Measurements from ENCODE around the gene METTL6.
"Not testable (repeated sequence)": the region's sequence is repeated elsewhere in the genome, so short reads cannot be mapped to it uniquely, and the experiment has no call there.

The METTL6 gene

DNA sequence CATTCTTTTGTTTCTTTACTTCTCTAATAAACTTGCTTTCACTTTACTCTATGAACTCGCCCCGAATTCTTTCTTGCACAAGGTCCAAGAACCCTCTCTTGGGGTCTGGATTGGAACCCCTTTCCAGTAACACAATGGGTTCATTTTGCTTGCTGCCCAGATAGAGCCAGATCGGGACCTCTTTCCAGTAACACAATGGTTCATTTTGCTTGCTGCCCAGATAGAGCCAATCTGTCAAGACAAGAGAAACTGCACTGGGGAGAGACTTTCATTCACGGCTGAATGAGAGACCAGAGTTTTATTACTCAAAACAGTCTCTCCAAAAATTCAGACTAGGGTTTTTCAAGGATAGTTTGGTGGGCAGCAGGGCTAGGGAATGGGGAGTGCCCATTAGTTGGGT, 25.4 kb downstream of the METTL6 start:
- no peak for DNase-seq

DNA sequence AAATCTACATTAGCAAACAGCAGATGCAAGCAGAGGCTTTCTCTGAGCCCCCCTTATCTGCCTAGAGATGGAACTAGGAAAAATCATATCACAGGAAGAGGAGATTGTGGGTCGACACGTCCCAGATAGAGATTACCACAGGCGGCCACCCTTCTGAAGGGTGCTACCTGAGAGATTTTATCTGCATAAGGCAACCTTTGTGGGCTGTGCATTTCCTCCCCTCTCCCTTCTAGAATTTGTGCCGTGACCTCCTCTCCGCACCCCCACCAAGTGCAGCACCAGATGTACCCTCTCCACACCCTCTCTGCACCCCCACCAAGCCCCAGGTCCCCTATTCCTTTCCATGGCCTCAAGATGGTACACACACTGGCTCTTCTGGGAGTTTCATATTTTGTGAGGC, 27.4 kb downstream of the METTL6 start:
- DNase-seq, result no peak

DNA sequence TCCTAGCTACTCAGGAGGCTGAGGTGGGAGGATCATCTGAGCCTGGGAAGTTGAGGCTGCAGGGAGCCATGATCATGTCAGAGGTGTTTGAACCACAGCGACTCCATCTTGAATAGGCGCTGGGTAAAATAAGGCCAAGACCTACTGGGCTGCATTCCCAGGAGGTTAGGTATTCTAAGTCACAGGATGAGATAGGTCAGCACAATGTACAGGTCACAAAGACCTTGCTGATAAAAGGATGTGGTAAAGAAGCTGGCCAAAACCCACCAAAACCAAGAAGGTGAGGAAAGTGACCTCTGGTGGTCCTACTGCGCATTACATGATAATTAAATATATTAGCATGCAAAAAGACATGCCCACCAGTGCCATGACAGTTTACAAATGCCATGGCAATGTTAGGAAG, 28.6 kb downstream of the METTL6 start:
- not testable (repeated sequence) for DNase-seq

DNA sequence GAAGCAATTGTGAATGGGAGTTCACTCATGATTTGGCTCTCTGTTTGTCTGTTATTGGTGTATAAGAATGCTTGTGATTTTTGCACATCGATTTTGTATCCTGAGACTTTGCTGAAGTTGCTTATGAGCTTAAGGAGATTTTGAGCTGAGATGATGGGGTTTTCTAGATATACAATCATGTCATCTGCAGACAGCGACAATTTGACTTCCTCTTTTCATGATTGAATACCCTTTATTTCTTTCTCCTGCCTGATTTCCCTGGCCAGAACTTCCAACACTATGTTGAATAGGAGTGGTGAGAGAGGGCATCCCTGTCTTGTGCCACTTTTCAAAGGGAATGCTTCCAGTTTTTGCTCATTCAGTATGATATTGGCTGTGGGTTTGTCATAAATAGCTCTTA, 34.1 kb downstream of the METTL6 start:
- DNase-seq, result not testable (repeated sequence)

DNA sequence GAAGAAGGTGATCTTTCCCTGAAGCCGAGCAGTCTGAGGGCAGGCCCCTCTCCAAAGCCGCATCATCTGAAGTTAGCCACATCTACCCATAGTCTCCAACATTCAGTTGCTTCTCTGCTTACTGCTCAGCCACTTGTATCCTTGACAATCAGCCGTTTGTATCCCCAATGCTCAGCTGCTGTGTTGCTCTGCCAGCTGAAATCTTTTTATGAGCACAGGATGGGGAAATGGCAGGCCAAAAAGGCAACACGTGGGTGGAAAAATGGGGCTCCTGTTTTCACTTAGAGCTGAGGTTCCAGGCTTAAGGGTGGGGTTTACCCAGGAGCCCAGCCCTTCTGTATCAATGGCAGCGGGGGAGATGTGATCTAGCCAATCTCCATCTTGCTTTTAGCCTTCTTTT, 36.3 kb downstream of the METTL6 start:
- DNase-seq, result no peak

DNA sequence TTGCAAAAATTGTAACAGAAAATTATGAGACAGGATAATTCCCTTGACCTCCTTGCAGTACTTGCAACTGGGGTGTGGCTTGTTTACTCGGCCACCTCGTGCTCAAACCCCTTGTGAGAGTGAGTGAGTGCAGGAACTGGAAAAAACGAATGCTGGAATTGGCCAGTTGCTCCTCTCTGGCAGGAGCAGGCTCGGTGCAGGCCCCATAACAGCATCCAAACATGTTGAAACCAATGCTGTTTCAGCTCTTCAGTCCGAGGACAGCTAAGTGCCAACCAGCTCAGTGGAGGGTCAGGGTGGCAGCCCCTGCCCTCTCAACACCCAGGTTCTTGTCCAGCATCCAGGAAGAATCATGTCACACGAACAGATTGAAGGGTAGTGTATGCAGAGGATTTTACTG, 36.9 kb downstream of the METTL6 start:
- DNase-seq, result no peak

DNA sequence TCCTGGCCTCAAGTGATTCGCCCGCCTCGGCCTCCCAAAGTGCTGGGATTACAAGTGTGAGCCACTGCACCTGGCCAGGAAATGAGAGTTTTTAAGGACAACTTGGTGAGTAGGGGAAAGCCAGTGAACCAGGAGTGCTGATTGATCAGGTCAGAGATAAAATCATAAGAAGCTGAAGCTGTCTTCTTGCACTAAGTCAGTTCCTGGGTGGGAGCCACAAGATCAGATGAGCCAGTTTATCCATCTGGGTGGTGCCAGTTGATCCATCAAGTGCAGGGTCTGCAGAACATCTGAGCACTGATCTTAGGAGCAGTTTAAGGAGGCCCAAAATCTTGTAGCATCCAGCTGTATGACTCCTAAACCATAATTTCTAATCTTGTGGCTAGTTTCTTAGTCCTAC, 39.0 kb downstream of the METTL6 start:
- not testable (repeated sequence) for DNase-seq

DNA sequence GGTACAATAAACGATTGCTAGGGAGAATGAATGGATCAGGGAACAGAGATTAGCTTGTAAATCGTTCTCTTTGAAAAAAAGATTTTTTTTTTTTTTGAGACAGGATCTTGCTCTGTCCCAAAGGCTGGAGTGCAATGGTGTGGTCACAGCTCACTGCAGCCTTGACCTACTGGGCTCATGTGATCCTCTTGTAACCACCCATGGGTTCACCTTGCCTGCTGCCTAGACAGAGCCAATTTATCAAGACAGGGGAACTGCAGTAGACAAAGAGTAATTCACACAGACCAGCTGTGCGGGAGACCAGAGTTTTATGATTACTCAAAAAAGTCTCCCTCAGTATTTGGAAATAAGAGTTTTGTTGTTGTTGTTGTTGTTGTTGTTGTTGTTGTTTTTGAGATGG, 39.6 kb downstream of the METTL6 start:
- DNase-seq, result no peak

DNA sequence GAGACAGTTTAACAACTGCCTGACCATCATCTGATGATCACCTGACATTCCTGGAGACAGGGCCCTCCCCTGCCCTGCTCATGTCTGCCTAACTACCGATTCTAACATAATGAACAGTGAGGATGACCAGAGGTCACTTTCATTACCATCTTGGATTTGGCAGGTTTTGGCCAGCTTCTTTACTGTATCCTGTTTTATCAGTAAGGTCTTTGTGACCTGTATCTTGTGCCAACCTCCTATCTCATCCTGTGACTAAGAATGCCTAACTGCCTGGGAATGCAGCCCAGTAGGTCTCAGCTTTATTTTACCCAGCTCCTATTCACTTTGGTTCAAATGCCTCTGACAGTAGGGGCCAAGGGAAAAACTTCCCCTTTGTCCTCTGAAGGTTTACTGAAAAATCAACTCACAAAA, 40.2 kb downstream of the METTL6 start:
- no peak for DNase-seq

DNA sequence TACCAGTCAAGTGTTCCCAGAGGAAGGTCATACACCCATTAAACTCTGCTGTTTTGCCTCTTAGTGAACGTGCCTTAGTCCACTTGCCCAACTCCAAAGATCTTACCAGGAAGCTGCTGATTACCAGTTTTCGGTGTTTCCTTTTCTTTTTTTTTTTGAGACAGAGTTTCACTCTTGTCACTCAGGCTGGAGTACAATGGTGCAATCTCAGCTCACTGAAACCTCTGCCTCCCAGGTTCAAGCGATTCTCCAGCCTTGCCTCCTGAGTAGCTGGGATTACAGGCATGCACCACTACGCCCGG, 40.7 kb downstream of the METTL6 start:
- not testable (repeated sequence) for DNase-seq

DNA sequence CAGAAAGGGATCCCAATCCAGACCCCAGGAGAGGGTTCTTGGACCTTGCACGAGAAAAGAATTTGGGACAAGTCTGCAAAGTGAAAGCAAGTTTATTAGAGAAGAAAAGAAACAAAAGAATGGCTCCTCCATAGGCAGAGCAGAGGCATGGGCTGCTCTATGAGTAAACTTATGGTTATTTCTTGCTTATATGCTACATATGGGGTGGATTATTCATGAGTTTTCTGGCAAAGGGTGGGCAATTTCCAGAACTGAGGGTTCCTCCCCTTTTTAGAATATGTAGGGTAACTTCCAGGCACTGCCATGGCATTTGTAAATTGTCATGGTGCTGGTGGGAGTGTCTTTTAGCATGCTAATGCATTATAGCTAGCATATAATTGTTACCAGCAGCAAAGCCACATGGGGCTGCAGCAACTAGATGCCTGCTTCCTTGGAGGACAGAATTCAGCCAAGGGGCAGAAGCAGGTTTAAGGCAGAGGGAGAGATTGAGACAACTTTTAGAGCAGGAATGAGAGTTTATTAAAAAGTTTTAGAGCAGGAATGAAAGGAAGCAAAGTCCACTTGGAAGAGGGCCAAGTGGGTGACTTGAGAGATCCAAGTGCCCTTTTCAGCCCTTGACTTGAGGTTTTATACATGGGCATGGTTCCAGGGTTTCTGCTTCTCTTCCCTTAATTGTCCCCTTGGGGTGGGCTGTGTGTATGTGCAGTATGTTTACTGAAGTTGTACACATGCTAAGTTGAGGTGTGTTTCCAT, 41.3 kb downstream of the METTL6 start:
- no peak for DNase-seq

DNA sequence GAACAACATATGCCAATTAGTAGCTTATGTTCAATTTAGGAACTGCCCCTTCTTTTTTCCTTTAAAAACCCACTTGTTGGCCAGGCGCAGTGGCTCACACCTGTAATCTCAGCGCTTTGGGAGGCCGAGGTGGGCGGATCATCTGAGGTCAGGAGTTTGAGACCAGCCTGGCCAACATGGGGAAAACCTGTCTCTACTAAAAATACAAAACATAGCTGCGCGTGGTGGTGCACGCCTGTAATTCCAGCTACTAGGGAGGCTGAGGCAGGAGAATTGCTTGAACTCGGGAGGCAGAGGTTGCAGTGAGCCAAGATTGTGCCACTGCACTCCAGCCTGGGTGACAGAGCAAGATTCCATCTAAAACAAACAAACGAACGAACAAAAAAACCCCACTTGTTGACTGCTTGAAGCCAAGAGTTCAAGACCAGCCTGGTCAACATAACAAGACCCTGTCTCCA, 42.1 kb downstream of the METTL6 start:
- not testable (repeated sequence) for DNase-seq

DNA sequence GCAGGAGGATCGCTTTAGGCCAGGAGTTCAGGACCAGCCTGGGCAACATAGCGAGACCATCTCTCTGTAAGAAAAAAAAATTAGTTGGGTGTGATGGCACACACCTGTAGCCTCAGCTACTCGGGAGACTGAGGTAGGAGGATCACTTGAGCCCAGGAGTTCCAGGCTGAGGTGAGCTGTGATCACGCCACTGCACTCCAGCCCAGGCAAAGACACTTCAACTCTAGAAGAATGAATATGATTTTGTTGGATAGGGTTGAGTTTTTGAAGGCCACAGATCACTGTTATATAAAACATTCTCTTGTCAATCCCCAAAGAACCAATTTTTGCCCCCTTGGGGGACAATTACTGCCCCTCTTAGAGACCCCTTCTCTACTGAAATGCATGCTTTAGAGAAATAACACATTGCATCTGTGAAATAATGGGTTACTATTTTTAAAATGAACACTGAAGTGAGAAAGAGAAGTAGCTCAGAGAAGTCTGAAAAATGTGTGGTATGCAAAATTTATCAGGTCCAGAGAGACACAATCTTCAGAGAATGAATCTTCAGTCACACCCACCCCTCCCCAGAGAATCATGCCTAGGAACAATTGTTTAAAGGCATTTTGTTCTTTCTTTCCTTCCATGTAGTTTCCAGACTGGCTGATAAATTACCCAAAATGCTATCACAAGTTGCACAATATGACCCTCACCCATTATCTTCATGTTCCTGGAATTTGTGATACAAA, 42.7 kb downstream of the METTL6 start:
- no peak for DNase-seq

DNA sequence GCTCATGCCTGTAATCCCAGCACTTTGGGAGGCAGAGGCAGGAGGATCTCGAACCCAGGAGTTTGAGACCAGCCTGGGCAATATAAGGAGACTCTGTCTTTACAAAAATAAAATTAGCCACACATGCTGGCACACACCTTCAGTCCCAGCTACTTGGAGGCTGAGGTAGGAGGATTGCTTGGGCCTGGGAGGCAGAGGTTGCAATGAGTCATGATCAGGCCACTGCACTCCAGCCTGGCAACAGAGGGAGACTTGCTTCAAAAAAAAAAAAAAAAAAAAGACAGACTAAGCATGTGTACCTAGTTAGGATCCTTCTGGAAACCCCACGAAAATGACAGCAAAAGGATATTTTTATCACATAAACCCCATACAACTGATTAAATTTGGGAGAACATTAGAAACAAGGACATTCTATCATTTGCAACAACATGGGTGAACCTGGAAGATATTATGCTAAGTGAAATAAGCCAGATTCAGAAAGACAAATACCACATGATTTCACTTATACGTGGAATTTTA, 44.9 kb downstream of the METTL6 start:
- no peak for DNase-seq

DNA sequence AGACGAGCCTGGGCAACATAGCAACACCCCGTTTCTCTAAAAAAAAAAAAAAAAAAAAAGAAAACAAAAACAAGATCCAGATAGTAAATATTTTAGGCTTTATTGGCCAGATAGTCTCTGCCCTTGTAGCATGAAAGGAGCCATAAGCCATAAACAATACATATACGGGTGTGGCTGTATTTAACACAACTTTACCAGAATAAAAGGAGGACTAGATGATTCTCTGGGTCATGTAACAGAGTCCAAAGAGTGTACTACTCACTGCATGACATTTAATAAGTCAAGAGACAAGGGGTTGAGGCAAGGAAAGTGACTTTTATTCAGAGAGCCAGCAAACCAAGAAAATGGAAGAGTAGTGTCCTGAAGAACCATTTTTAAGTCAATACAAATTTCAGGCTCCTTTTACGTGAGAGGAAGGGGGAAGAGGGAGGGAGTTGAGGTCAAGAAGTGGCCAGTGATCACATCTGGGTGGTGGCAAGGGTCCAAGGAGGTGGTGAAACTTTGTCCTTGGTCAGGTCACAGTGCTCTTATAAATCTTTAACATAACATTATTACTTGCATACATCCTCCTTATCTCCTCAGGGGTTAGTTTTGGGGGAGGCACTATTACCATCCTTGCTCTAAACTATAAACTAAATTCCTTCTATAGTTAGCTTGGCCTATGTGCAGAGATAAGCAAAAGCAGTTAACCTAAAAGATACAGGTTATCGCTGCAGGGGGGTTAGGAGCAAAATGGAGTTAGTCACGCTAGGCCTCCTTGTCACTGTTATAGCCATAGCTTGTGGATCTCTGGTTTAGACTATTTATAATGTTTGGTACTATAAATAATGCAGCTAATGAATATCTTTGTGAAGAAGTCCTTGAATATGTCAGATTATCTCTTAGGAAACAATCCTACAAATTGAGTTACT, 46.1 kb downstream of the METTL6 start:
- DNase-seq, result no peak

DNA sequence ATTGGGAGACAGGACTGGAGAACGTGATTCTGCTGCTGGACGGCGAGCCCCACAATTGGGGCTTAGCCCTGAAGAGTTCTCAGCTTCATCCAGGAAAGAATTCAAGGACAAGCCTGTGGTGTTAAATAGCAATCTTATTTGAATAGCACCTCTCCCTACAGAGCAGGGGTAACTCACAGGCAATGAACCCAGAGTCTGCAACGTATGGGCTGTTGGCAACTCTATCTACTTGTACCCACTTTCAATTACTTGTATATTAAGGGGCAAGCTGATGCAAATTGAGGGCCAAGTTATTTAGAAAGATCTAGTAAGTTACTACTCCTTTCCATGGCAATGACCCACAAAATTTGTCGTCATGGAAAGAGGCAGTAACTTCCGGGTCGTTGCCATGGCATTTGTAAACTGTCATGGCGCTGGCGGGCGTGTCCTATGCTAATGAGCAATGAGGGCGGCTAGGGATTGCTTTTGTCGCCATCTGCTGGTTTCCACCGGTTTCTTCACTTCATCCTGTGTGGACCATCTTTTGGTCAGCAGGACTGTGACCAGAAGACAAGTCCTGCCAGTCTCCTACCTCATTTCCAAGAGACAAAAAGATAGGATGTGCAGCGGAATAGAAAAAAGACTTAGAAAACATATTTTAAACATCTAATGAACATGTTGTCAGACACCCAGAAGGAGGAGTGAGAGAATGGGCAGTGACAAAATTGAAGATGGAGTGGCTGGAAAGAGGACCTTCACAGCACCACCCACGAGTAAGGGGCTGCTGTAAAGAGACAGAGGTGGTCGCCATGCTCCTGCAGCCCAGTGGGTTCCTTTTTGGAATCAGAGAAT, 49.2 kb downstream of the METTL6 start:
- DNase-seq, result peak; percentile 83

DNA sequence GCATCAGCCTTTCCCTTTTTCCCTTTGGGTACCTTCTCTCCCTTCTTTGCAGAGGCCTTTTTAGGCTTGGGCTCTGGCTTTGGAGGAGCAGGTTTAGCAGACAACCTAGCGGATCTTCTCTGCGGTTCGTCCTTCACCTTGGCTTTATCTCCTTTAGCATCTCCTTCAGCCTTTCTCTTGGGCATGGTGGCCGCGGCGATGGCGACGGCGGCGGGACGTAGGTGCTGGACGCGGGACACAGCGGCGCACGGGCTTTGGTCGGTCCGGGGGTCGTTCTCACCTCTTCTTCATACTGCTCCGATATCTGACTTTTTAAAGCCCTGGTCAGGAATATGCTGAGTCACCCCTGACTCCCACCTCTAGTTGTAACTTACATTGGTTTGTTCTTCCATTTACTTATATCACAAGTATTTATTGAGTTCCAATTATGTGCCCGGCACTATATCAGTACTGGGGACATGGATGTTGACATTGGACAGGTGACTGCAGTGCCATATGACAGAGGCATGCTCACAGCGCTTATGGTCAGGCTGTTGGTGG, 51.8 kb downstream of the METTL6 start:
- no peak for DNase-seq

DNA sequence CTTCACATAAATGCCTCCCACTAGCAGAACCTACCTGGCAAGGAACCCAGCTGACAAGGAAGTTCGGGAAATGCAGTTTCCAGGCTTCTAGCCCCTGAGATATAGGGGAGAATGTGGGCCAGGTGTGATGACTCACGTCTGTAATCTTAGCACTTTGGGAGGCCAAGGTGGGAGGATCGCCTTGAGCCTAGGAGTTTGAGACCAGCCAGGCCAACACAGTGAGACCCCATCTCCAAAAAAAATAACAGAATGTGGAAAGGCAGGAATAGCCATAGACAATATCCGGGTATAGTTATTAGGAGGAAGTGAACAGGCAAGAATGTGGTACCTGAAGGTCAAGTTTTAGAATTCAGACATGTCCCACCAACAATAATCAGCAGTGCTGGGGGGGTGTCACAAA, 54.4 kb downstream of the METTL6 start:
- no peak for DNase-seq

DNA sequence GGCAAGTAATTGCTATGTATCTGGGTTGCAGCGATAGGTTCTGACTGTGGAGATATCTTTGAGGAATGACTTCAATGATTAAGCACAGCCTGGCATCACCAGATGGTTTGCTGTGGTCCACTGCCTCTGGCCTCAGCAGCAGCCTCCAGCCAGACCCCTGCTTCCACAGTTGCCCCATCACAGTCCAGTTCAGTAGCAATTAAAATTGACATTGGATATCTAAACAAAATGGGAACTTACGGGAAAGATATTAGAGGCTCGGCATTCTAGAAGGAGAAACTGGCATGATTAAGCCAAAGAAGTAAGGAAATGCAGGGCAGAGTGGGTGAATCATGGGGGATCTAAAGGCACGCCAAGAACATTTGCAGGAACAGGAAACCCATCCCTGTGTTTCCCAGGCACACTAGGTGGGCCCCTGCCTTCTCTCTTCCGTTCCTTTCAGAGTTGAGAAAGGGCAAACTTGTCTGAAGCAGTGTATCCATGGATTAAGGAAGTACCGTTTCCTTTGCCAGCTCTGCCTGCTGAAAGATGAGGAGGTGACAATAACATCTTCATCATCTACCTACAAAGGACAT, 58.7 kb downstream of the METTL6 start:
- DNase-seq, result no peak

DNA sequence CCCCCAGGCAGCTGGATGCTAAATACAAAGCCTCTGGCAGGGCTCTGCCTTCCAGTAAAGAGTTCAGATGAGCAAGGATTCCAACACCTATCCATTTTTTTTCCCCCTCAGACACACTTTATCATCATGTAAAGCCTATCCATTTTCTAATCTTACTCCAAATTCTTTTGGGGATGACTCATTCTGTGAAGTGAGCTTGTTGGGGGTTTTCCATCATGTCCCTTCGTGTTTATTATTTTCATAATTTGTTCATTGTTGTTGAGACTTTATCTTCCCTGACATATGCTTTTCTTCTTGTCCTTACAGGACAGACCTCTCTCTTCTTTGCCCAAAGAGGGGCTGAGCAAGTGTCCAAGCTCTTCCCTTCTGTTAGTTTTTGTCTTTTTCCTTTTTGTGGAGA, 60.3 kb downstream of the METTL6 start:
- no peak for DNase-seq

DNA sequence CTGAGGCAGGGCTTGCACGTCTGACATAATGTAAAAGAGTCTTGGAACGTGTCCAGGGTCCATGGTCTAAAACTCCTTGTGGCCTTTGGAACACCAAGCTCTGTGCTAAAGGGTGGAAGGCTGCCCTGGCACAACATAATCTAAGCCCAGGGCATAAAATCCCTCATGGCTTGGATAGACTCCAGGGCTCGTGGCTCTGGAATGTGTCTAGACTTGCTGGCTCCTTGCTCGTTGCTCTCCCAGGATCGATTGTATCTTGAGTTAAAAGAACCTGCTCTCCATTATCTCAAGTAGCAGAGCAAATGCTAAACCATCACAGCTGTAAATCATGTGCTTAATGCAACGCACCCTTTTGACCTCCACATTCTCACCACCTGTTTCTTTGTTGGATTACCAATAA, 63.3 kb downstream of the METTL6 start:
- DNase-seq, result not testable (repeated sequence)

Data from NCI-H1436 (cell line).